Measurements from ENCODE around the gene ZBTB17. TPM values are rescaled to one million over a fixed set of nuclear protein-coding genes. Genes with fewer than 3 reads are reported as not detected.

ZBTB17 gene
- total and polyA plus RNA-seq, 2 experiments from 2014 or later: 16.8 to 32.3 TPM

- no peak overlapping the region for H2AFZ ChIP-seq
Observed at GRCh38 chr1:15992582-15993500, 16.9 kb upstream of the ZBTB17 start.

DNA sequence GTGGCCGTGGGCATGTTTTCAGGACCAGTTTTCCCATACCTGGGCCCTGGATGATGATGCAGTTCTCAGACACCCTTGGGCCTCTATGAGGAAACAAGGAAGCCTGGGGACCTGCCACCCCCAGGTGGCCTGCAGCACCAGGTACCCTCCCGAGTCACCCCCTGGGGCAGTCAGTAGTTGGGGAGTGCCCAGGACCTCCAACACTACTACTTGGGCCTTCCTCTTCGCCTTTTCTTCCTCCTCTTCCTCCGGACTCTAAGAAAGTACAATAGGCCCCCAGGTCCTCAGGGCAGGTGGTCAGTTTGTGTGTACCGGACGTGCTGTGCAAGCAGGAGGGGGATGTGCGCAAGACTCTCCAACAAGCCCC, 16.3 kb upstream of the ZBTB17 start:
- Histone ChIP-seq H3K27me3 (no peaks in the 10 kb centered on the region), H3K4me1 (ENCODE audit: insufficient read depth) (no peaks in the 10 kb centered on the region), H4K20me1 (ENCODE audit: insufficient read depth, poor library complexity, severe bottlenecking) (no peaks in the 10 kb centered on the region), H3K36me3 (replicated peaks; ENCODE audit: insufficient read depth, low read depth) (no peaks in the 10 kb centered on the region), H3K4me2 (no peak overlapping the region), H3K9me2 (replicated peaks; ENCODE audit: insufficient read depth) (no peaks in the 10 kb centered on the region), H3K27ac (no peak overlapping the region), H3K79me2 (no peaks in the 10 kb centered on the region), H2AFZ (no peak overlapping the region), H3K4me3 (no peak overlapping the region), H3K9me3 (ENCODE audit: low read depth) (no peaks in the 10 kb centered on the region)
- DNase-seq (ENCODE audit: low spot score): no peak
- WGBS (ENCODE audit: low lambda C conversion rate, missing lambda C conversion rate): 89% methylated on average over 7 of the region's 7 CpGs
- TF ChIP-seq CTCF (IDR thresholded peaks at IDR 0.05; ENCODE audit: poor library complexity) (no peak), EZH2phosphoT487 (IDR thresholded peaks at IDR 0.05; ENCODE audit: low read depth, severe bottlenecking, unreplicated experiment) (no peak), EZH2 (IDR thresholded peaks at IDR 0.05; ENCODE audit: borderline replicate concordance) (no peak)

More at GRCh38 chr1:15992582-15993500, 16.9 kb upstream of the ZBTB17 start:
- no peaks in the 10 kb centered on the region for H3K9me2 ChIP-seq (replicated peaks; ENCODE audit: insufficient read depth)
- H3K4me2 ChIP-seq: no peak overlapping the region
- no peaks in the 10 kb centered on the region for H3K4me1 ChIP-seq (ENCODE audit: insufficient read depth)
- DNase-seq (ENCODE audit: low spot score): no peak
- H3K79me2 ChIP-seq: no peaks in the 10 kb centered on the region
- H4K20me1 ChIP-seq (ENCODE audit: insufficient read depth, poor library complexity, severe bottlenecking): no peaks in the 10 kb centered on the region
- 89% methylated on average over 17 of the region's 17 CpGs for WGBS (ENCODE audit: low lambda C conversion rate, missing lambda C conversion rate)
- H3K9me3 ChIP-seq (ENCODE audit: low read depth): no peaks in the 10 kb centered on the region
- no peak overlapping the region for H3K4me3 ChIP-seq
- H3K36me3 ChIP-seq (replicated peaks; ENCODE audit: insufficient read depth, low read depth): no peaks in the 10 kb centered on the region
- no peak for TF ChIP-seq EZH2 (IDR thresholded peaks at IDR 0.05; ENCODE audit: borderline replicate concordance)
- TF ChIP-seq CTCF (IDR thresholded peaks at IDR 0.05; ENCODE audit: poor library complexity): no peak
- TF ChIP-seq EZH2phosphoT487 (IDR thresholded peaks at IDR 0.05; ENCODE audit: low read depth, severe bottlenecking, unreplicated experiment): no peak
- no peaks in the 10 kb centered on the region for H3K27me3 ChIP-seq
- no peak overlapping the region for H3K27ac ChIP-seq

- H4K20me1 ChIP-seq (ENCODE audit: insufficient read depth, poor library complexity, severe bottlenecking): no peaks in the 10 kb centered on the region
- H3K4me2 ChIP-seq: no peak overlapping the region
- TF ChIP-seq EZH2phosphoT487 (IDR thresholded peaks at IDR 0.05; ENCODE audit: low read depth, severe bottlenecking, unreplicated experiment) (no peak), EZH2 (IDR thresholded peaks at IDR 0.05; ENCODE audit: borderline replicate concordance) (no peak), CTCF (IDR thresholded peaks at IDR 0.05; ENCODE audit: poor library complexity) (no peak)
- no peaks in the 10 kb centered on the region for H3K79me2 ChIP-seq
- H3K9me2 ChIP-seq (replicated peaks; ENCODE audit: insufficient read depth): no peaks in the 10 kb centered on the region
- no peaks in the 10 kb centered on the region for H3K36me3 ChIP-seq (replicated peaks; ENCODE audit: insufficient read depth, low read depth)
- no peaks in the 10 kb centered on the region for H3K27me3 ChIP-seq
- WGBS (ENCODE audit: low lambda C conversion rate, missing lambda C conversion rate): 91% methylated on average over 11 of the region's 11 CpGs
- H3K4me3 ChIP-seq: no peak overlapping the region
- no peaks in the 10 kb centered on the region for H3K9me3 ChIP-seq (ENCODE audit: low read depth)
- DNase-seq (ENCODE audit: low spot score): no peak
- H2AFZ ChIP-seq: no peak overlapping the region
- H3K4me1 ChIP-seq (ENCODE audit: insufficient read depth): no peaks in the 10 kb centered on the region
- no peak overlapping the region for H3K27ac ChIP-seq
Observed at GRCh38 chr1:15991427-15992186, 15.7 kb upstream of the ZBTB17 start.

Measured in hepatocyte (in vitro differentiated cells).